NK-92 (cell line): Measurements from ENCODE around the gene KMT2E.
"Not testable (repeated sequence)": the region's sequence is repeated elsewhere in the genome, so short reads cannot be mapped to it uniquely, and the experiment has no call there.

Source experiments
- DNase-seq: peaks from one replicate; lab custom pipeline; 2025; ENCODE audit not compliant: unreplicated experiment; lab: John Stamatoyannopoulos, UW

Gene KMT2E

DNA sequence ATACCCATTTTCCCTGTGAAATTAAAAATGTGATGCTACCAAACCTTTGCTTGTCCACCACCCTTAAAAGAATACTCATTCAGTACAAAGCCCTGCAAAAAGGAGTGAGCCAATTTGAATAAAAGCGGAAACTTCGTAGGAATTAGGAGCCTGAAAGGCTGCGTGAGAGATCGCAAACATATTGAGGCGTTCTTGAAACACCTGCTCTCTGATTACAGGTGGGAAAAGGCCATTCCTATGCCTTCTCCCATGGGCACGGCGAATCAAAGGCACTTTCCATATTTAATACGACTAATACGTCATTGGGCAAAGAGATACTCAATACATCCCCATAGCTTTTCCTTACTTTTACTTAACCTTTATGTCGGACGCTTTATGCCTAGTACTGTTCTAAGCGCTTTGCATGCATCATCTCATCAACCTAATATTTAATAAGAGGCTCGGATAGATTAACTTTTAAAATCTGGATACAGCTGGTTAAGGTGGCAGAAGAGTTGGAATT lies 30.9 kb upstream of the KMT2E start:
- no peak for DNase-seq

DNA sequence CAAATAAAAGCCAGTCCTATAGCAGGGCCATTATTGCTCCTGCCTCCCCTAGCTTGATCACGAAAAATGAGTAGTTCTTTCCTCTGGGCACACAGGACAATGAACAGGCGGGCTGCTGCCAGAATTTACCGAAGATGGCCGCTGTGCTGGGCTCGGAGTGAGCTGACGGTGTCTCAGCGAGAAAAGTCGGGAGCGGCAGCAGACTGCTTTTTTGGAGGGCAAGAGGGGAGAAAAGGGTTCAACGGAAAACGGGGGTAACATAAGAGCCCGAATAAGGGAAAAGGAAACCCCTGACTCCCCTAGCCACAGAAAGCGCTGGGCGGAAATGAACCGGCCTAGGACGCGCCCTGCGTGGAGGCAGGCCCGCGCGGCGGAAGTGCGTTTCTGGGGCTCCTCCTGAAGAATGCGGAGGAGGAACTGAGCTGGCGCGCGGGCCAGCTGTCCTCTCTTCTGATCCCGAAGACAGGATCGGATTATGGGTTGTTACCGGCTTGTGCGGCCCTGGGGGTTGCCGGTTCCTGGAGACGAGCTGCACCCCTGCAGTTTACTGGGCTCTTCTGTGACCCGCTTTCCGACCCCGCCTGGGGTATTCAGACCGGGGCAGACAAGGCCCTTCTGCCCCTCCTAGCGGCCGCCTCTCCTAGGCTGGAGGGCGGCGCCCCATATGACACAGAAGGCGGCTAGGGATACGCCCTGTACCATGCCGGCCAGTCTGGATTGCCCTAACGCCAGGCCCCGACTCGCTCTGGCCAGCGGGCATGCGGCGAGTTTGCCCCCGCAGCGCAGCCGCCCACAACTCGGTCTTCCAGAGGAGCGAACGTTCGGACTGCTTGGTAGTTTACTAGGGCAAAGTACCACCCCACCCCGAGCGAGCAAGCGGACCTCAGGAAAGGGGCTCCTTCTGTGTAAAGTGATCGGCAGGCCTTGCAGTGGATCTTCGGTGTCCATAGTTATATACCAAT lies 30.1 kb upstream of the KMT2E start:
- no peak for DNase-seq

DNA sequence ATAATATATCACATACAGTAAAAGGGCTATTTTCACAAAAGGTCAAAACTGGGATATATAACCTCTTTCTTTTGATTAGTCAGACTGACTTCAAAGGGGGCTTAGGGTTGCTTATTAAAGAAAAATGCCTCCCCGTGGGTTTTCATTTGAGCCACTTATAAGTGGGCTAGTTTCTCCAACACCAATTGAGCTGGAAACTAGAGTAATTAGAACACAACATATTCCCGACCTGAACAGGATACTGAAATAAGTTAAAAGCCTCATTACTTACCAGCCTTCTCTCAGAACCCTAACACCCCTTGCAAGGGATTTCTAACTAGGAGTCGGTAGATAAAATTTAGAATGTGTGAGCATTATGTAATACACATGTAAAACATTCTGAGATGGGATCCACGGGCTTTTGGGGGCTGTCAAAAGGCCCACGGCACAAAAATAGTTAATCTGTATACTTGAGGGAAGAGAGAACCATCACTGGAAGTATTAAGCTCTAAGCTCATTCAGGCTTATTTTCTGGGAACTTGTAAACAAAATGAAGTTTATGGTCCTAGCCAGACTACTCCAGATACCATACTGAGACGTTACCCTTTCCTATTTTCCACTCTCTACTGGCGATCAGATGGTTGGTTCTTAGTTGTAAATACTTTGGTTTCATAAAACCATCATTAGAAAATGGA lies 29.3 kb upstream of the KMT2E start:
- no peak for DNase-seq

GRCh38 chr7:104985259-104985617 lies 28.8 kb upstream of the KMT2E start:
- no peak for DNase-seq

GRCh38 chr7:104986628-104987259 lies 27.3 kb upstream of the KMT2E start:
- DNase-seq = no peak

- DNase-seq = not testable (repeated sequence)
Observed at GRCh38 chr7:104987403-104987802, 26.6 kb upstream of the KMT2E start.

DNA sequence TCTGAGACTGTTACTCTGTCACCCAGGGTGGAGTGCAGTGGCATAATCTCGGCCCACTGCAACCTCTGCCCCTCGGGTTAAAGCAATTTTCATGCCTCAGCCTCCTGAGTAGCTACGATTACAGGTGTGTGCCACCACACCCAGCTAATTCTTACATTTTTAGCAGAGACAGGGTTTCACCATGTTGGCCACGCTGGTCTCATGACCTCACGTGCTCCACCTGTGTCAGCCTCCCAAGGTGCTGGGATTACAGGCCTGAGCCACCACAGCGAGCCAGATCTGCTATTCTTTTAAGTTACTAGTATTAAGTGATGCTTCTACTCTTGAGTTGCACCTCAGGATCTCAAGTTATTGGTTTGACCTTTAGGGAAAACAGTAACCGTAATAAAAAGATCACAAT lies 23.0 kb upstream of the KMT2E start:
- DNase-seq = no peak

- no peak for DNase-seq
Observed at GRCh38 chr7:104992306-104992705, 21.7 kb upstream of the KMT2E start.

DNA sequence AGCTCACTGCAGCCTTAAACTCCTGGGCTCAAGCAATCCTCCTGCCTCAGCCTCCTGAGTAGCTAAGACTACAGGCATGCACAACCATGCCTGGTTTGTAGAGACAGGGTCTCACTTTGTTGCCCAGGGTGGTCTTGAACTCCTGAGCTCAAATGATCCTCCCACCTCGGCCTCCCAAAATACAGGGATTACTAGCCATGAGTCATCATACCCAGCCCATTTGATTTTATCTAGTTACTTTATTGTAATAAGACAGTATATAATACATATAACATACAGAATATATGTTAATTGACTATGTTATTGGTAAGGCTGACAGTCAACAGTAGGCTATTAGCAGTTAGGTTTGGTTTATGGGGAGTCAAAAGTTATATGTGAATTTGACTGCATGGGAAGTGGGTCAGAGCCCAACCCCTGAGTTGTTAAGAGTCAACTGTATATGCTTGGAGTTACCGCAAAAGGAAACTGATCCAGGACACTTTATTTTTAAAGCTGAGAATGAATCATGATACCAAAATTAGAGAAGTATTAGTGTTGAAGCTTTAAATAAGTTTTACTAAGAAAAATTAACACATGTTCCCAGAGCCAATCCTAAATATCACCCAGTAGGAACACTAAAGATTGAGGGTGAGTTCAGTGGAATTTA lies 20.7 kb upstream of the KMT2E start:
- no peak for DNase-seq

DNA sequence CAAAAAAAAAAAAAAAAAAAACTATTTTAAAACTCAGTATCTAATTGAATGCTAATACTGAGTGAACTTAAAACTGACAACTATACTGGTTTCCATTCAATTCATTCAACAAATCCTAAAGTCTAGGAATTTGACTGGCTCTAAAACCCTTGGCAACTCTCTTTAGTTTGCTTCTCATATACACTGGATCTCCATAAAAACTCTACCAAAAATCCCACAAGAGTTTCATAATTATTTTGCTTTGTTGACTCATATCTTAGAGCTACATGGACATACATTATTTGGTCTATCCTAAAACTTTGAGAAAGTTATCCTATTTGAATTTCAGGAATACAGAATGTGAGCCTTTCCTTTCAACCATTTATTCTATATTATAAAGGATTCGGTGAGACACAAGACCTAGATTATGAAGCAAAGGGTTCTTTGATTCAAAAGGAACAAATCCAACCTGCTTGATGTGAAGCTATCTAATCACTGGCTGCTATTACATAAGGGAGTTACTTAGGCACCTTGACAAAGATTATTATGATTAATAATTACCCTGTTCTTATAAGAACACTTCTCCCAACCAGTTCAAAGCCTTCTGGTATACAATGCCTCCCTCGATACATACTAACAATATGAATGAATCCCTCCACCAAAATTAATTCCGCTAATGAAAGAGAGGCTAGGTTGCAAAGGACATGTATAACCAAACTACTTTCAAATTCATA lies 15.8 kb upstream of the KMT2E start:
- DNase-seq = no peak

DNA sequence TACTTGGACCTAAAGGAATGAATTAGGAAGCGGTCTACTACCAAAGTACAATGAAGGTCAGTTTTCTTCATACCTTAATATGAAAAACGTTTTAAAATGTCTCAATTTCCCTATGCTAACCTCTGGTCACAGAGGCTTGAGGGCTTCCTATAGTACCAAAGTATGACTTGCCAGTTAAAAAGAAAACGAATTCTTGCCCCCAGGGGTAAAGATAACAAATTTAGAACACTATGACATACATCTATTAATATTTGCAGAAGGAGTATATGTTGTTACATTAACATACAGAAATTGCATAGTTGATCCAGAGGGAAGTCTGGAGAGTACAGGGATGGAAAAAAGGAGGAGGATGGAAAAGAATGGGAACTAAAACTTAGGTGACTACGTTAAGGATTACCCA lies 13.8 kb upstream of the KMT2E start:
- DNase-seq = no peak

DNA sequence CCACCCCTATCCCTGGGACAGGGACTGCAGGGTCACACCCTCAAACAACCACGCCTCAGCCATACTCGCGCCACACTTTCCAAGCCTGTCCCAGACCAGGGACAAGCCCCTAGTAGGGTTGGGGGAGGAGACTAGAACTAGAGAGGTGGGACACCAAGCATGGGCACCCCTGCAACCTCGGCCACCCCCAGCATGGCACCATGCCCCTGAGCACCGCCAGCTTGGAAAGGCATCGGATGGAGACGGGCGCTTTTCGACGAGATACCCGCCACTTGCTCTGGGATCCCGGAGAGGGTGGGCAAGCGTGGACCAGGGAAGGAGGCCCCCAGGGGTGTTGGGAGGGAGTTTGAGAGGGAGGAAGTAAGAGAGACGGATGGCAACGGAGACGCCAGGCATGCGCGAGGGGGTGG lies 13.1 kb upstream of the KMT2E start:
- no peak for DNase-seq

DNA sequence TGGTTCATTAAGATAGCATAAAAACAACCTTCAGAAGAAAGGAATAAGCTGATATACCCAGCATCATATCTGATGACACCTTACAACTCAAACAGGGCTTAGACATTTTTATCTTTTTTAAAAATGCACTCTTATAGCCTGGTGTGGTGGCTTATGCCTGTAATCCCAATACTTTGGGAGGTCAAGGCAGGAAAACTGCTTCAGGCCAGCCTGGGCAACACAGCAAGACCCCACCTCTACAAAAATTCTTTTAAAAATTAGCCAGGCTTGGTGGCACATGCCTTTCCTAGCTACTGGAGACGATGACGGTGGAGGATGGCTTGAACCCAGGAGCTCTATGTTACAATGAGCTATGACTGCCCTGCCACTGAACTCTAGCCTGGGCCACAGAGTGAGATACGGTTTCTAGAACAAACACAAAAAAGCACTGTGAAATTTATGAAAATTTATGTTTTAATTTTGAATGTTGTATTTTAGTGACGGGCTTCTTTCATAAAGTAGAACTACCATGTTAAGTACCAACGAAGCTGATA lies 12.3 kb upstream of the KMT2E start:
- DNase-seq = no peak

DNA sequence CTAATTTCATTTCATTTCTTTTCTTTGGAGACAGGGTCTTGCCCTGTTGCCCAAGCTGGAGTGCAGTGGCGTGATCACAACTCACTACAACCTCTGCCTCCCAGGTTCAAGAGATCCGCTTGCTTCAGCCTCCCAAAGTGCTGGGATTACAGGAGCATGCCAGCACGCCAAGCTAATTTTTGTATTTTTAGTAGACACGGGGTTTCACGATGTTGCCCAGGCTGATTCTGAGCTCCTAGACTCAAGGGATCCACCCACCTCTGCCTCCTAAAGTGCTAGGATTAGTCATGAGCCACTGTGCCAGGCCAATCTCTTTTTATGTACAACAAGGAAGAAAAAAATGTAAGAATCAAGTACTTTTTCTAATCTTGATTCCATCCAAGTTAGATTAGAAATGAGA lies 10.7 kb upstream of the KMT2E start:
- DNase-seq = no peak

DNA sequence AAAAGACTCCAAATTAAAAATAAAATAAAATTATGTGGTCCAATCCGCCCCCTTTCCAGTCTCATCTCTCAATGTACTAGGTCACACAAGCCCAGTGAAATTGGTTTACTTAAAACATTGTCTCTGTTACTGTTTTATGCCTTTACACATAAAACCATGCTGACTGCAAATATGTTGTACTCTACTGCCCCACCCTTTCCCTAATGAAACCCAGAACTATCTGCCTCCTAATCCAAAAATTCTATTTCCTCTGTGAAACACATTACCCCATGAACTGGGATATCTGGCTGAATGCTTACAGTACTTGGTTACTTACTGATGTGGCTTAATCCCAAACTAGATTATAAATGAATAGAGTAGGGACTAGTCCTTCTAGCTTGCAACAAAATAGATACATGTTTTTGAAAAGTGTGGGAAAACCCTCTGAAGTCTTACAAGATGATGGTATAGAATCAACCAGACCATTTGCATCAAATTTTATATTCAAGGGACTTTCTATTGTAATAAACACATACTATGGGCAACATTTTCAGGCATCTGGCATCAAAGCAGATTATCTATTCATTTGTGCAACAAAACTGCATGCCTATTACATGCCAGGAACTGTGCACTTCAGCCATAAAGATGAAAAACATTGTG lies 10.0 kb upstream of the KMT2E start:
- DNase-seq = no peak

GRCh38 chr7:105005006-105005405 lies 9.0 kb upstream of the KMT2E start:
- not testable (repeated sequence) for DNase-seq

DNA sequence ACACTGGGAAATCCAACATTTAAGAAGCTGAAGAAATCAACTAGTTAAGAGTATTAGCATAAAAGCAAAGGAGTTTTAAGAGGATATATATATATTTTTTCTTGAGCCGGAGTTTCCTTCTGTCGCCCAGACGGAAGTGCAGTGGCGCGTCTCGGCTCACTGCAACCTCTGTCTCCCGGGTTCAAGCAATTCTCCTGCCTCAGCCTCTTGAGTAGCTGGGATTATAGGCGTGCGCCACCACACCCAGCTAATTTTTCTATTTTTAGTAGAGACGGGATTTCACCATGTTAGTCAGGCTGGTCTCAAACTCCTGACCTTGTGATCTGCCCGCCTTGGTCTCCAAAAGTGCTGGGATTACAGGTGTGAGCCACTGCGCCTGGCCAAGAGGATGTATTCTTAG lies 8.5 kb upstream of the KMT2E start:
- not testable (repeated sequence) for DNase-seq

DNA sequence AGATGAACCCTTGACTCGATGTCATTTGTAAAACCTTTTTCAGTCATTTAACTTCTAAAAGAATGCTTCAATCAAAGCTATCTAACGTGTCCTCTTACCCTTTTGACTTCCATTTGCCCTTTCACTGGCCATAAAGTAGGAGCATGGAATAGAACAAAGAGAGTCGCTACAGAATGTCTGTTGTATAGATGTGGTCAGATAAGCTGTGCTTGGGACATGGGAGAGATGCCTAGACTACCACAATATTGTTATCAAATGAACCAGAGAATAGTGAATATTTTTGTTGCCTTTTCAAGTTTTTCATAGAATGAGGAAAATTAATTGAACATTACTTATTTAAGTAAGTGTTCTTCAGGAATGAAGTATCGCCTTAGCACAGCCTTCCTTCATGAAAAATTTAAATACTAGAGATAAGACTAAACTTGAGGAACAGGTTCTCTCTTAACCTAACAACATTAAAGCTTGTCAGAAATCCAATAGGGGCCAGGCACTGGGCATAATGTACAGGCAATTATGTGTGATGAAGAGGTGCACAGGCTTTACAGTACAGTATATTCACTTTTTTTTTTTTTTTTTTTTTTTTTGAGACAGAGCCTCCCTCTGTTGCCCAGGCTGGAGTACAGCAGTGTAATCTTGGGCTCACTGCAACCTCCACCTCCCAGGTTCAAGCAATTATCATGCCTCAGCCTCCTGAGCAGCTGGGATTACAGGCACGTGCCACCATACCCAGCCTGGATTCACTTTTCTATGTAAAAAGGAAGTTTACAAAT lies 7.5 kb upstream of the KMT2E start:
- DNase-seq = no peak

DNA sequence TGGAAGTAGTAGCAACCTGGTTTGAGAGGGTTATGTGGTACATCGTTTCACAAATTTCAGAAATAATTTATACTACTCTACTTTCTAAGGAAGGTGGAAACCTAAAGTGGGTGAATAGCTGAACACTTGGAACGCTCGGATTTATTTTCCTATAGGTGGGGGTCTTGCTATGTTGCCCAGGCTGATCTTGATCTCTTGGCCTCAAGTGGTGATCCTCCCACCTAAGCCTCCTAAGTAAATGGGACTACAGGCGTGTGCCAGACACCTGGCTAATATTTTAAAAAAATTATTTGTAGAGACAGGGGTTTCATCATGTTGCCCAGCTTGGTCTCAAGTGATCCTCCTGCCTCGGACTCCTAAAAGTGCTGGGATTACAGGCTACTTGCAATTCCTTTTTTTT lies 6.7 kb upstream of the KMT2E start:
- DNase-seq = no peak
